Head of caudate nucleus (tissue), 42 donors: ENCODE measurements around the gene NPAS1.
A peak's percentile ranks its signal among the peaks of the same experiment; 100 is the strongest.
"Not testable (repeated sequence)": the region's sequence is repeated elsewhere in the genome, so short reads cannot be mapped to it uniquely, and the experiment has no call there.

Experiments used
- DNase-seq, 42 donors: peaks; one replicate each; pipeline versions ENCODE4 v3.0.0 to v3.0.0-alpha.2; 2020 to 2021; ENCODE audit warnings: mixed read lengths in 7 of 42
- intact Hi-C: fragments of 100-400 bp; cut with DNase I; formaldehyde crosslinking; loops from one replicate; pipeline ENCODE4 v1.15.0; 2022

Gene NPAS1

GRCh38 chr19:47067215-47067847 lies 47.7 kb downstream of the NPAS1 start:
- intact Hi-C loops, result no loop called here

GRCh38 chr19:47068246-47068645 lies 48.6 kb downstream of the NPAS1 start:
- DNase-seq, result no peak
- intact Hi-C loops, result no loop called here

More at GRCh38 chr19:47067215-47067847, 47.7 kb downstream of the NPAS1 start:
- peak in 1 of 42 donors; percentile 5 for DNase-seq

- intact Hi-C loops, result no loop called here
- peak in 1 of 42 donors; percentile 3 for DNase-seq
Measured at GRCh38 chr19:47068876-47069406, 49.3 kb downstream of the NPAS1 start.

GRCh38 chr19:47069795-47070194 lies 50.2 kb downstream of the NPAS1 start:
- intact Hi-C loops, result no loop called here
- peak in 2 of 42 donors; percentile 13 to 48 for DNase-seq

- DNase-seq, result peak in 4 of 42 donors; percentile 17 to 37 (median 27)
- intact Hi-C loops, result no loop called here
Measured at GRCh38 chr19:47070756-47071155, 51.1 kb downstream of the NPAS1 start.

- intact Hi-C loops, result no loop called here
- no peak for DNase-seq
Measured at GRCh38 chr19:47071731-47072130, 52.1 kb downstream of the NPAS1 start.

- intact Hi-C loops, result no loop called here
- peak in 1 of 42 donors; percentile 0 for DNase-seq
Measured at GRCh38 chr19:47072323-47072722, 52.7 kb downstream of the NPAS1 start.

- DNase-seq, result peak in 1 of 42 donors; percentile 3
- intact Hi-C loops, result no loop called here
Measured at GRCh38 chr19:47073574-47073973, 53.9 kb downstream of the NPAS1 start.

- intact Hi-C loops, result no loop called here
- DNase-seq, result peak in 1 of 42 donors; percentile 0
Measured at GRCh38 chr19:47074621-47075020, 55.0 kb downstream of the NPAS1 start.

- DNase-seq, result no peak
- intact Hi-C loops, result no loop called here
Measured at GRCh38 chr19:47075179-47075810, 55.7 kb downstream of the NPAS1 start.

GRCh38 chr19:47075941-47076340 lies 56.3 kb downstream of the NPAS1 start:
- intact Hi-C loops, result no loop called here
- no peak for DNase-seq

GRCh38 chr19:47078351-47078750 lies 58.7 kb downstream of the NPAS1 start:
- intact Hi-C loops, result loop anchor here (2.0 kb wide), 1 partner anchor 46 kb away; no protein-coding TSS in a partner anchor
- DNase-seq, result not testable (repeated sequence)

- intact Hi-C loops, result no loop called here
- DNase-seq, result no peak
Measured at GRCh38 chr19:47081095-47081494, 61.5 kb downstream of the NPAS1 start.

GRCh38 chr19:47082493-47082892 lies 62.9 kb downstream of the NPAS1 start:
- intact Hi-C loops, result no loop called here
- DNase-seq, result no peak

GRCh38 chr19:47084879-47085439 lies 65.3 kb downstream of the NPAS1 start:
- no peak for DNase-seq
- intact Hi-C loops, result no loop called here

- no peak for DNase-seq
- intact Hi-C loops, result no loop called here
Measured at GRCh38 chr19:47086280-47086679, 66.6 kb downstream of the NPAS1 start.

GRCh38 chr19:47089767-47090350 lies 70.2 kb downstream of the NPAS1 start:
- DNase-seq, result no peak
- intact Hi-C loops, result no loop called here

- intact Hi-C loops, result no loop called here
- DNase-seq, result no peak
Measured at GRCh38 chr19:47093254-47093653, 73.6 kb downstream of the NPAS1 start.

GRCh38 chr19:47093841-47094240 lies 74.2 kb downstream of the NPAS1 start:
- DNase-seq, result no peak
- intact Hi-C loops, result no loop called here
